Hepatocyte (in vitro differentiated cells): ENCODE data around the gene CRBN.

Experiments
- EZH2 ChIP-seq: fragments of 200-600 bp; sonication (generic); IDR thresholded peaks from 2 replicates; pipeline ENCODE4 v1.6.1; 2016; ENCODE audit warnings: antibody characterized with exemption, mild to moderate bottlenecking, borderline replicate concordance
- EZH2phosphoT487 ChIP-seq: fragments of 200-600 bp; sonication (generic); IDR thresholded peaks from one replicate; pipeline ENCODE4 v1.6.1; 2018; ENCODE audit warnings: antibody characterized with exemption, mild to moderate bottlenecking, low read depth, moderate library complexity; ENCODE audit not compliant: unreplicated experiment, severe bottlenecking
- TF ChIP-seq, protein P1 (sequence below): fragments of 200-600 bp; sonication (generic); IDR thresholded peaks from 2 replicates; pipeline ENCODE4 v1.5.1; 2016; ENCODE audit warnings: antibody characterized with exemption, mild to moderate bottlenecking; ENCODE audit not compliant: poor library complexity

DNA sequence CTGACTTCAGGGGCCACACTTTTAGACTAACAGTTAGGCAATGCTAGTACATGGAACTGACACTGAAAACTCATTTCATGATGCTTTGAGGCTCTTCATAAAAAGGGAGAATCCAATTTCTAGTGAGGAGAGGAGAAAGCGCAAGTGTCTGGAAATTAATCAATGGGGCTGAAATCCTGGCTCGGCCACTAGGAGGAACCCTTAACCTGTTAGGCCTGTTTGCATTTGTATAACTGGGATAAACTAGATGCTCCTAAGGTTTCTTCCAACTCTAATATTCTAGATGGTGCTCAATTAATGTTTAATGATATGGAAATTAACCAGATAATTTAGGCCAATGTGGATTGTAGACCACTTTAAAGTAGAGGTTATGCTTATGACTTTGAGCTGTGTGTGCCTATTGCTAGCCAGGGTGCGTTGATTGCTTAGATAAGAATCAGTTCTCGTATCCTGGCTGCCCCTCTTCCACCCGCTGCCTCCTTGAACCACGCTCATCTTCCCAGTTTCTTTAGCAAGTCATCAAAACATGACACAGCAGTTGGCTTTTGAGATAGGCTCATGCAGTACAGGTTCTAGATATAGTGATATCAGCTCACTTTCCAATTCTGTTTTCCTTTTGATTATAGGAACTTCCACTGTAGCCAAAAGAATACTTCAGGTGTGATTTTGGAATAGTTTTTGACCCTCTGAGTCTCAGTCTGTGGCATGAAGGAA, 16.8 kb upstream of the CRBN start:
- TF ChIP-seq, protein P1, sequence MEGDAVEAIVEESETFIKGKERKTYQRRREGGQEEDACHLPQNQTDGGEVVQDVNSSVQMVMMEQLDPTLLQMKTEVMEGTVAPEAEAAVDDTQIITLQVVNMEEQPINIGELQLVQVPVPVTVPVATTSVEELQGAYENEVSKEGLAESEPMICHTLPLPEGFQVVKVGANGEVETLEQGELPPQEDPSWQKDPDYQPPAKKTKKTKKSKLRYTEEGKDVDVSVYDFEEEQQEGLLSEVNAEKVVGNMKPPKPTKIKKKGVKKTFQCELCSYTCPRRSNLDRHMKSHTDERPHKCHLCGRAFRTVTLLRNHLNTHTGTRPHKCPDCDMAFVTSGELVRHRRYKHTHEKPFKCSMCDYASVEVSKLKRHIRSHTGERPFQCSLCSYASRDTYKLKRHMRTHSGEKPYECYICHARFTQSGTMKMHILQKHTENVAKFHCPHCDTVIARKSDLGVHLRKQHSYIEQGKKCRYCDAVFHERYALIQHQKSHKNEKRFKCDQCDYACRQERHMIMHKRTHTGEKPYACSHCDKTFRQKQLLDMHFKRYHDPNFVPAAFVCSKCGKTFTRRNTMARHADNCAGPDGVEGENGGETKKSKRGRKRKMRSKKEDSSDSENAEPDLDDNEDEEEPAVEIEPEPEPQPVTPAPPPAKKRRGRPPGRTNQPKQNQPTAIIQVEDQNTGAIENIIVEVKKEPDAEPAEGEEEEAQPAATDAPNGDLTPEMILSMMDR, result peak; percentile 58
- TF ChIP-seq EZH2, result no peak
- TF ChIP-seq EZH2phosphoT487, result no peak
